NCI-H345 treated with DMSO at 0.1 percent for 48 hours (cell line): ENCODE measurements around the gene CNGB1.
"Not testable (repeated sequence)": the region's sequence is repeated elsewhere in the genome, so short reads cannot be mapped to it uniquely, and the experiment has no call there.

Experiments used
- DNase-seq: peaks from one replicate; lab custom pipeline; 2025; ENCODE audit not compliant: unreplicated experiment; lab: John Stamatoyannopoulos, UW

Gene CNGB1

DNA sequence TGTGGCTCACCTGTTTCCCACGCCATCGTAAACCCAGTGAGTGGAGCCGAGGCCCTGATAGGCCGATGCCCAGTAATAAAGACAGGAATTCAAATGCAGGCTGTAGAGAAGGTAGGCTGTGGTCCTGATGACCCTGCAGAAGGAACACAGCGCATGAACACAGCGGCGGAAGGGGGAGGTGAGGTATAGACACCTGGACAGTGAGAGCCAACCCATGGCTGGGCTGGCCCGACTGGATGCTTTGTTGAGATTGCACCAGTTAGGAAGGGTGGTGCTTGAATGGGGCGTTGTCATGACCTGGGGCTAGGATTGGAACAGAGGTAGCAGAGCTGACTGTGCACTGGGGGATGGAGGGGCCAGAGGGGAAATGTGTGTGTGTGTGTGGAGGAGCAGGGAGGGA is 59.2 kb downstream of the CNGB1 start:
- no peak for DNase-seq

DNA sequence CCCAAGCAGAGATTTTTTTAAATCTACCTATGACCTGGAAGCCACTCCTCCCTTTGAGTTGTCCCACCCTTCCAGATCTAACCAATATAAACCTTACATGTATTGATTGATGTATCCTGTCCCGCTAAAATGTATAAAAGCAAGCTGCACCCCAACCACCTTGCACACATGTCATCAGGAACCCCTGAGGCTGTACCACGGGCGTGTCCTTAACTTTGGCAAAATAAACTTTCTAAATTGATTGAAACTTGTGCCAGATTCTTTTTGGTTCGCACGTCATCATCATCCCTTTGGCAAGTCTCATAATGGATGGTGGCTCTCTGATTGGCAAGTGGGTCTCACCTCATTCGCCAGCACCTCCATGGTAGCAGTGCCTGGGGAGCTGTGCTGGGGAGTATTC is 60.2 kb downstream of the CNGB1 start:
- no peak for DNase-seq

DNA sequence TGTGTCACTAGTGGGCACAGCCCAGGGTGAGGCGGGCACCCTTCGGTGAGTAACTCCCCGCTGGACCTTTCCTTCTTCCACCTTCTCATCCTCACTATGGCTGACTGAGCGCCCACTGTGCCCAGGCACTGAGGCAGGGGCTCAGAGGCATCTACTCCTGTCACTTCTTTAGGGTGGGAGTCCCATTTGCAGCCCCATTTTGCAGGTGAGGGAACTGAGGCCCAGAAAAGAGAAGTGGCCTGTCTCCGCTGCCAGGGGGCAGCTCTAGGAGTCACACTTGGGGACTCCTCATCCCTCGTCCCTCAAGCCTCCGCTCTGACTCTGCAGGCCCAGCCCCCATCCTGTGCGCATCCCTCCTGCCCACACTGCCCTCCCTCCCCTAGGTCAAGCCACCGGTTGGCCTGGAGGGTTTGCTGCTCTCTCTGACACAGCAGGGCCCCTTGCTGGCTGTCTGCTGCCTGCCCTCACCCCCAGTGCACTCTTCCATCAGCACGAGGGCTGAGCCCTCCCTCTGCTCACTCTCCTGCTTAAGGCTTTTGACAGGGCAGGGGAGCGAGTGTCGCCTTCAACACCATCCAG is 62.4 kb downstream of the CNGB1 start:
- DNase-seq = no peak

DNA sequence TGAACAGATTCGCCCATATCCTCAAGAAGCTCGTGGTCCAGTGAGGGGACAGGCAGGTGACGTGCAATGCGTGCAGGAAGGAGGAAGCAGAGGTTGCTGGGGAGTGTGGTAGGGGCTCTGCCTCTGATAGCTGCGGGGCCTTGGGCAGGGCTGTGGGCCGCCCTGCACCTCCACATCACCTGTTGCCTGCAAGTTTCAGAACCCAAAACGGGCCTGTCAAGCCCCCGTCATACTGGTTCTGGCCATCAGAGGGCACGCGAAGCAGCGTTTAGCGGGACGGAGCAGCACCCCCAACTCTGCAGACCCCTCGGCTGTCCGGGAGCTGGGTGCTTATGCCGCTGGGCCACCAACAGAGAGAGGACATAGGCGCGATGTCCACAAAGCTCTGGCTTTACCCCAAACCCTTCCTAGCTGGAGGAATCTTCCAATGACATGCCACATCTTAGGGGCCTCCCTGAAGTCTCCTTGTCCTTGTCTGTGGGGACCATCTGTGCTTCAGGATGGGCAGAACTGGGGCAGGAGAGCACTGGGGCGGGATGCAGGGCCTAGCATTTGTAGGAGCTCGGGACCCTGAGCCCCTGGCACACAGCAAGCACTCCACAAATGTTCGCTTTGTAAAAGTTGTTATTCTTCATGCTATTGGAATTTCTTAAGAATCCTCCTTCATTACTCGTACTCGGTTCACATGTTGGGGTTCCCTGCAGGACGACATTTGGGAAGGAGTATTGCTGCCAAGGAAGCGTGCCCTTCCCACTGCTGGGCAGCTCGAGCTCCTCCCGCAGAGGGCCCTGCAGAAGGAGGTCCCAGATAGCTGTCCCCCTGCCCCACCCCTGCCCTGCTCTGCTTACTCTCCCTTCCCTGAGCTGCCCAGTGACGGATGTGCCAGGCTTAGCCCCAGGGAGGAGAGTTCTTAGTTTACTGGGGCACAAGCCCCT is 64.3 kb downstream of the CNGB1 start:
- no peak for DNase-seq

DNA sequence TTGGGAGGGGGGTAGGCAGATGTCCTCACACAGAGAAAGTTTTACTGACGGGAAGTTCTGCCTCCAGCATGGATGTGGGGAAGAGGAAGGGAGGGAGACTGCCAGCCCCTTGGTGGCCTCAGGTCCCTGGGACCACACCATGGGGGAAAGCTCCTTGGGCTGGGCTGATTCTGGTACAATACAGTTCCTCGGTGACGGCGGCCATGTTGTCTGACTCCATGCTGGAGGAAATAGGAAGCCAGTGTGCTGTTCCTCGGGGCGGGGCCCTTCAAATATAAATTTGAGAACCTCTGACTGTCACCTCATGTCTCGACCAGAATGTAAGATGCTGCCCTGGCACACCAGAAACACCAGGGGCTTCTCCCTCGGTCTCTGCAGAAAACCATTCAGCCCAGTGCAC is 66.8 kb downstream of the CNGB1 start:
- DNase-seq = no peak

DNA sequence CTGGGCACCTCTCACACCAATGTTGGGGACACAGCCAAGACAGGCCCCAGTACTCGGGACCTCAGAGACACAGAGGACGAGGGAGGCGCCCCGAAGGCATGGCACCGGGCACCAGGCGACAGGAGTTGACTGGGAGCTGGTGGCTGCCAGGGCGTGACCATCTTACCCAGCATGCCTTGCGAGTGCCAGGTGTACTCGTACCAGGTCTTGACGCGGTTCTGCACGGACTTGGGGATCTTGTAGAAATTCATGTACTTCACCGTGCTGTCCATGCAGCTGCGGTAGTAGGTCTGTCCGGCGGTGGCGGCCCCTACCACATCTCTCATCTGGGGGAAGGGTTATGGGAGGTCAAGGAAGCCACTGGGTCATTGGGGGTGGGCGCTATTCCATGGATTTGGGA is 67.3 kb downstream of the CNGB1 start:
- DNase-seq = no peak

DNA sequence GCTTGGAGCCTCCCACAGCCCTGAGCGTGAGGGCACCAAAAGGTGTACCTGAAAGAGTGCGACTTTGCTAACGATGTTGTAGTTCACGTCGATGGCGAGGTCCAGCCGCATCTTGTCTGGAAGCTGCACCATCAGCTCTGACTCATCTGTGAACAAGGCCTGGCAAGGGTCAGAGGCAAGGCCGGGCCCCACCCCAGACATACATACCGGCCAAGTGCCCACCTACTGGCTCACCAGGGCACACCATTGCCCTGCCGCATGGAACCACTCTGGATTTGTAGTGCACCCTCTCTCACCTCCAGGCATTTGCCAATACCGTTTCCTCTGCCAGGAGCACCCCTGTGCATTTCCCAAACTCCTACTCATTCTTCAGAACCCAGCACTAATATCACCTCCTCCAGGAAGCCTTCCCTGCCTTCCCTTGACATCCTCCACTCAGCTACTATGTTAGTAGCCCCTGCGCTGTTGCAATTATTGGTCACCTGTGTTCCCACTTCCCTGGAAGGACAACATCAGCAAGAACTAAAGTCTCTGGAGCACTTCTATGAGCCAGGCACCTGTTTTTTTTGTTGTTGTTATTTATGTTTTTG is 69.4 kb downstream of the CNGB1 start:
- no peak for DNase-seq

DNA sequence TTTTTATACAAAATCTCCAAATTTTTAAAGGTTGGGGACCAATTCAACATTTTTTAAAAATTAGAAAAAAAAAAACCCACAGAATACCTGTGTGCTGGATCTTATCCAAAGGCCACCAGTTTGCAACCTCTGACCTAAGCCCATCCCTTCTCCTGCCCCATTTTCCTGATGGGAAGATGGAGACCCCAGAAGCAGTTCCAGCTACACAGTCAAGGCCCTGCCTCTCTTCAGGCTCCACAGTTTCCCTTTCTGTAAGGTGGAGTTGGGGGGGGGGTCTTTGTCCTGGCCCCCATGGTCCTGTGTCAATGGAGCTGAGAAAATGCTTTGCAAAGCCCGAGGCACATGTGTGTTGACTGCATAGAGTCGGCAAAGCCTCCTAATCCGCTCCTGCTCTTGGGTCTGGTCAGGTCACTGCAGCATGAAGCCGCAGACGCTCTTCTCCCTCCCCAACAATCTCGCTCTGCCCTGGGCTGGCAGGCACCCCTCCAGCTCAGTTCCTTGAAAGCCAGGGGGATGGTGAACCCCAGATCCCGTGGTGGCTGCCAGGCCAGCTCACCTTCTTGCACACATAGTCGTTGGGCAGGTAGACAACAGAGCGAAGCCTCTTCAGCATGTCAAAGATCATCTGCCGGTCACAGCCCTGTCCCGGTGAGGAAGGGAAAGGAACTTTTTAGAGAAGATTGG is 70.0 kb downstream of the CNGB1 start:
- DNase-seq = no peak

DNA sequence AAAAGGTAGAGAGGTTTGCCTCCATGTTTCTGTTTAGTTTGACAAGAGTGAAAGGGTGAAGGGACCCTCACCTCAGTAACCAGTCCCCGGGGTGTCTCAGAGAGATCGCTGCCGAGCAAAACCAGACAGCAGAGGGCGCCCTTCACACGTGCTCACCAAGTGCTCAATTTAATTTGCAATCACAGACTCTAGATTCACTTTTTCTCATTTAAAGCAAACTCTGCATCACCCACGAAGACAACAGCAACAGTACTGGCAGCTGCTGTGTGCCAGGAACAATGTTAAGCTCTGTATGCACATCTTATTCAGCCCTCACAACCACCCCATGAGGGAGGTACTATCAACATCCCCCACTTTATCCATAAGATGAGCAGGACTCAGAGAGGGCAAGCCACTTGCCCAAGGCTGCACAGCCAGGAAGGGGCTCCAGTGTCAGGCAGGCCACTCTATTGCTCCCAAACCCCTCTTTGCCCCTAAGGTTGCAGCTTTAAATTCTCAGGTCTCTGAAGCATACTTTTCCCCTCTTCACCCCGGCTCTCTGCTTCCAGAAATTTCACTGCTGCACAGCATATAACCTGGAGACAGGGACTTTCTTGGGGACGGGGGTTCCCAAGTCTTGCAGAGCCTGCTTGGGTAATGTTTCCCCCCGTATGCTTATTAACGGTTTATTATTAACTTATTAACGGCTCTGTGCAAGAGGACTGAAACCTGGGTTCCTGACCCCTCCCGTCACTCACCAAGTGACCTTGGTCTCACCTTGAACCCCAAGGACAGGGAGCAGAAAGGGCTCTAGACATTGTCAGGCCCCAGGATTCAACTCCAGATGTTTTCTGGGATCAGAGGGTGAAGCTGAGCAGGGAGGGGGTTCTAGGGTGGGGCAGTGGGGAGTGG is 70.9 kb downstream of the CNGB1 start:
- DNase-seq = peak; percentile 4

DNA sequence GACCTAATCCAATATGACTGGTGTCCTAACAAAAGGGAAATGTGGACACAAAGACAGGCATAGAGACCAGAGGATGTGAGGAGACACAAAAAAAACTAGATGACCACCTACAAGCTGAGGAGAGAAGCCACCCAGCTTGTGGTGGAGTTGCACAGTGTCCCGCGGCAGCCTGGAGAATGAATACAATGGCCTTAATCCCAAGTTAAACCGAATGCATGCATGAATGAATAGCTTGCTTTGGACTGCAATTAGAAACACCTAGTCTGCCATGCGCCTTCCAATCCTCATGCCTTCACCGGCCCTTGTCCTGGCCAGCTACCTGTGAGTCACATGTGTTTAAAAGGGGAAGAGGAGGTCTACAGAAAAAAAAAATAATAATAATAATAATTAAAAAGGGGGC is 72.0 kb downstream of the CNGB1 start:
- no peak for DNase-seq

DNA sequence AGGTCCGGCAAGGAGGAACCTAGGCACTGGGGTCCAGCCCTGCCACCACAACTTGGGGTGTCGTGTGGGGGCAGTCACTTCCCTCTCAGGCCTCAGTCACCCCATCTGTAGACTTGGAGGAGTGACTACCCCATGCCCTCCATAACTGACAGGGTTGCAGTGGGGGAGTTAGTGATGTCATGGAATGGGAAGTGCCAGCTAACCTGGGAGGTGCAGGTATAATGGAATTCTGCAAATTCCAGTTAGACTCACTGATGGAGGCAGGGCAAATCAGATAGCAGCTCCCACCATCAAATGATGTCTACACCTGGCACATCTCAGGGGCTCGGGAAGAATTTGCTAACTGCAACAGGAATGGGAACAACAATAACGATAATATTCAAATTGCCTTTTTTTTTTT is 72.9 kb downstream of the CNGB1 start:
- no peak for DNase-seq

DNA sequence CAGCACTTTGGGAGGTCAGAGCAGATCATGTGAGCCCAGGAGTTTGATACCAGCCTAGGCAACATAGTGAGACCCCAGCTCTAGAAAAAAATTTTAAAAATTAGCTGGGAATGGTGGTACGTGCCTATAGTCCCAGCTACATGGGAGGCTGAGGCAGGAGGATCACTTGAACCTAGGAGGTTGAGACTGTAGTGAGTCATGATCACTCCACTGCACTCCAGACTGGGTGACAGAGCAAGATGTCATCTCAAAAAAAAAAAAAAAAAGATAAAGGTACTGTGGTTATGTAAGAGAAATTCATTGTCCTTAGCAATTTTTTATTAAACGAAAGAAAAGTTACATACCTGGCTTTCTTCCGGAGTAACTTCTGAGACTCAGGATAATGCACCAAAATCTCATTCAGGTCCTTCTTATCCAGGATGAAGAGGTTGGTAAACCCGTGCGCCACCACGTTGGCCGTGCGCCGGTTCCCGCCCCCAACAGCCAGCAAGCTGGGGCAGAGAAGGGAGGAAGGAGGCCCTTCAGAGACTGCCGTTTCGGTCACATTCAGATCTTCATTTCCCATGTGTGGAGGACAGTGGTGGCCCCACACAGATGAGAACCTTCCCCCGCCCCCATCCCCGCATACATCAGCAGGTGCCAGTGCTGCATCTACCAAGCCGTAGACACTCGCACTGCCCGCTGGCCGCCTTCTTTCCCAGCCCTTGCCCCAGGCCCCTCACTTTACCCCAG is 73.7 kb downstream of the CNGB1 start:
- DNase-seq = no peak

DNA sequence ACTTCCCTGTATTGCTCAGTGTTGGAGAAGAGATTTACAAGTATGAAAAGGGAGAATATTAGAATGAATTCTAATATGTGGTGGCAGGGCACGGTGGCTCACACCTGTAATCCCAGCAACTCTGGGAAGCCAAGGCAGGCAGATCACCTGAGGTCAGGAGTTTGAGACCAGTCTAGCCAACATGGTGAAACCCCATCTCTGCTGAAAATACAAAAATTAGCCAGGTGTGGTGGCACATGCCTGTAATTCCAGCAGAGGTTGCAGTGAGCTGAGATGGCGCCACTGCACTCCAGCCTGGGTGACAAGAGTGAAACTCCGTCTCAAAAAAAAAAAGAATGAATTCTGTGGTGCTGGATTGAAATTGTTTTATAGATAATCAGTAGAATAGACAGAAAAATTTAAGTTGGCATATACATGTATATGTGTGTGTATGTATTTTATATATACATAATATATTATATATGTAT is 75.8 kb downstream of the CNGB1 start:
- not testable (repeated sequence) for DNase-seq

DNA sequence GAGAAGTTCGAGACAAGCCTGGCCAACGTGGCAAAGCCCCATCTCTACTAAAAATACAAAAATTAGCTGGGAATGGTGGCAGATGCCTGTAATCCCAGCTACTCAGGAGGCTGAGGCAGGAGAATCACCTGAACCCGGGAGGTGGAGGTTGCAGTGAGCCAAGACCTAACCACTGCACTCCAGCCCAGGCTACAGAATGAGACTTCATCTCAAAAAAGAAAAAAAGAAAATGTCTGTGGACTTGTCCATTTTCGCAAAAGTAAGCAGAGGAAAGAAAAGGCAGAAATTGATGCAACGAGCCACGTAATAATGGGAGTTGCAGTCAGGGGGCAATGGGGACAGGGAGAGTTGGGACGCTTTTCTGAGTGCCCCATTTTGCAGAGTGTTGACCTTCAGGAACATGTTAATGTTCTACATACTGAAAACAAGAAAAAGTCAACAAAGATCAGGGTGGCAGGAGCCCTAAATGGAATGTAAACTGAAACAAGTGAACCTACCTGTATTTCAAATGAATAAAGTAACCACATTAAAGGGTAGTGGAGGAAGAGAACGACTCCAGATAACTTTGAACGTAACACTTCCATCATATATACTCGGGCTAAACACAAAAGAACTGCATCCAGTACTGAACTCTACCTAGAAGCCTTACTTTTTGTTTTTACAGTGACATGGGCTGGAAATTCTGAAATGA is 76.4 kb downstream of the CNGB1 start:
- DNase-seq = no peak

DNA sequence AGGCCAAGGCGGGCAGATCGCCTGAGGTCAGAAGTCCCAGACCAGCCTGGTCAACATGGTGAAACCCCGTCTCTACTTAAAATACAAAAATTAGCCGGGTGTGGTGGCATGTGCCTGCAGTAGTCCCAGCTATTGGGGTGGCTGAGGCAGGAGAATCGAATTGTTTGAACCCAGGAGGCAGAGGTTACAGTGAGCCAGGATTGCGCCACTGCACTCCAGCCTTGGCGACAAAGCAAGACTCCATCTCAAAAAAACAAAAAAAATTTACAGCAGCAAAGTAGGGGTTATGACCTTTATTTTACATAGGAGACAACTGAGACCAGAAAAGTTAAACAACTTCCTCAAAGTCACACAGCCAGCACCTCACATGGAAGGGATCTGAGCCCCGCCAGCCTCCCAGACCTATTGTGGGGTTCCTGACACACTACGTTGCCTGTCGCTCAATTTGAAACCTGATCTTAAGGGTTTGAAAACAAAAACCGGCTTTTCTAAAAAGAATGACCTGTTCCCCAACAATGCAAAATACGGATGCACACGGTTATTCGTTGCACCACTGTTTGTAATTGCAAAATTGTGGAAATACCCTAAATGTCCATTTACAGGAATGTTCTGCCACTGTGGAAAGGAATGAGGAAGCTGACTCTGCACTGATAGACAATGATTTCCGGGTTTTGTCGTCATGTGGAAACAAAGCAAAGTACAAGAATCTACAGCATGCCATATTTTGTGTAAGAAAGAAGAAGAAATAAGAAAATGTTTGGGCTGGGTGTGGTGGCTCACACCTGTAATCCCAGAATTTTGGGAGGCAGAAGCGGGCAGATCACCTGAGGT is 77.2 kb downstream of the CNGB1 start:
- no peak for DNase-seq

DNA sequence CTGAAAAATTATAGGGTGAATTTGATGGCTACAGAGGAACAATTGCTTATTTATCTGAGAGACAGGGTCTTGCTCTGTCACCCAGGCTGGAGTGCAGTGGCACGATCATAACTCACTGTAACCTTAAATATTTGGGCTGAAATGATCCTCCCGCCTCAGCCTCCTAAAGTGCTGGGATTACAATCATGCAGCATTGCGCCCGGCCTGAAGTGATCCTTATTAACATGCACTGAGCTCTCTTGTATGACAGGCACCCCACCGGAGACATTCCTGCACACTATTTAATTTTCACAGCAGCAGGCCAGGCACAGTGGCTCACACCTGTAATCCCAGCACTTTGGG is 77.7 kb downstream of the CNGB1 start:
- DNase-seq = no peak

DNA sequence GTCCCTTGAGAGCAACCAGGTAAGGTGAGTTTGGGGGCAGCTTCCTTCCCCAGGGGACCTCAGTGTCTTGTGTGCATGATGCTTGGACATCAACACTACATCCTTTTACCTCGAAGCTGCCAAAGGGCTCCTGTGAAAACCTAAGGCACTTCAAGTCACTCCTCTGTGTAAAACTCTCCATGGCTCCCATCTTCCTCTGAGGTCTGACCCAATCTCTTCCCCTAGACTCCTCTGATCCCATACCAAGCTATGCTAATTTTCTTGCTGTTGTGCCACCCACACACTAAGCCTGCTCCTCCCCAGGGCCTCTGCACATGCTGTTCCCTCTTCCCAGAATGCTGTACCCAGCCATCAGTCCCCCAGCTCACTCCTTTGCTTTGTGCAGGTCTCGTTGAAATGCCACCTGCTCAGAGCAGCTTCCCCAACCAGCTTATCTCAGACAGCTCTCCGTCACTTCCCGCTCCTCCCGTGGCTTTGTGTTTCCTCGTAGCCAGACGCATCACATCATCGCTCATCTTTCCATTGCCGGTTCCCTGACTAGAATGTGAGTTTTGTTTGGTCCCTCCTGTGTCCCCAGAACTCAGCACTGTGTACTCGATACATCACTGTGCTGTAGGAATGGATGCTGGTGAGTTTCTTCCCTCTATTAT is 78.4 kb downstream of the CNGB1 start:
- no peak for DNase-seq

DNA sequence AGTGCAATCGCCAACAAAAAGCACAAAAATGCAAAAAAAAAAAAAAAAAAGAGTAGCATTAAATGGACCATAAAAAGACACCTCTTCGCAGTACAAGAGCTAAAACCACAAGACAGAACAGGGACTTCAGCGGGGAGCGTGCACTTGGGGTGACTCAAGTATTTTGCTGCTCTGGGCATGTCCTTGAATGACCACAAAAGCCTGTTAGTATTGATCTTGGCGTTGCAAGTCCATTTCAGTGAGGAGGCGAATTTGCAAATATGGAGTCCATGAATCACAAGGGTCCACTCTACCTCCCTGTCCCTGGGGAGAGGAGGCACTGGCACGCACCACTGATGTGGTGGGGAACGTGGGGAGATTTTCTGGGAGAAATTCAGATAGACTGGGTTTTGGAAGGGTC is 78.9 kb downstream of the CNGB1 start:
- no peak for DNase-seq
